HepG2 (cell line): ENCODE results near the gene PRAMEF12.

ENCODE experiments used
- FOXA3 ChIP-seq: IDR thresholded peaks from 2 replicates; pipeline ENCODE4 v1.6.1; 2016; ENCODE audit warnings: missing genetic modification reagents, missing compliant biosample characterization
- FOXJ3 ChIP-seq: sonication (generic); formaldehyde crosslinking; IDR thresholded peaks from 2 replicates; pipeline ENCODE4 v1.4.0; 2020; ENCODE audit warnings: missing genetic modification reagents, mild to moderate bottlenecking, borderline replicate concordance
- IKZF1 ChIP-seq: fragments of 450-650 bp; IDR thresholded peaks from 2 replicates; pipeline ENCODE4 v1.7.1; 2016
- NFE2L2 ChIP-seq: fragments of 150-350 bp; IDR thresholded peaks from 2 replicates; pipeline ENCODE4 v1.6.1; 2014; ENCODE audit warnings: low read length
- POLR2A ChIP-seq, 2 experiments: IDR thresholded peaks; 2 replicates each; pipeline ENCODE4 v1.6.1; 2011; ENCODE audit warnings: low read depth in 2 of 2, low read length in 2 of 2, mild to moderate bottlenecking in 1 of 2, moderate library complexity in 1 of 2; ENCODE audit not compliant: insufficient read depth in 1 of 2
- TCF12 ChIP-seq, 2 experiments: fragments of 450-650 bp in 1 of 2; sonication (generic) in 1 of 2; formaldehyde crosslinking in 1 of 2; IDR thresholded peaks; 2 replicates each; pipeline versions ENCODE4 v1.6.1 to v1.8.0; 2017 to 2022; ENCODE audit warnings: antibody characterized with exemption in 1 of 2, mild to moderate bottlenecking in 1 of 2, missing genetic modification reagents in 1 of 2, moderate library complexity in 1 of 2
- ZNF101 ChIP-seq: sonication (generic); formaldehyde crosslinking; IDR thresholded peaks from 2 replicates; pipeline ENCODE4 v1.4.0; 2020; ENCODE audit warnings: mild to moderate bottlenecking, low read depth, missing genetic modification reagents, borderline replicate concordance
- TF ChIP-seq, protein P1 (sequence below): sonication (generic); formaldehyde crosslinking; conservative IDR thresholded peaks from 2 replicates; pipeline ENCODE4 v1.4.0; 2020; ENCODE audit warnings: missing genetic modification reagents
- TF ChIP-seq, protein P2 (sequence below): sonication (generic); formaldehyde crosslinking; IDR thresholded peaks from 2 replicates; pipeline ENCODE4 v1.9.0; 2021; ENCODE audit warnings: missing genetic modification reagents, mild to moderate bottlenecking, borderline replicate concordance

DNA sequence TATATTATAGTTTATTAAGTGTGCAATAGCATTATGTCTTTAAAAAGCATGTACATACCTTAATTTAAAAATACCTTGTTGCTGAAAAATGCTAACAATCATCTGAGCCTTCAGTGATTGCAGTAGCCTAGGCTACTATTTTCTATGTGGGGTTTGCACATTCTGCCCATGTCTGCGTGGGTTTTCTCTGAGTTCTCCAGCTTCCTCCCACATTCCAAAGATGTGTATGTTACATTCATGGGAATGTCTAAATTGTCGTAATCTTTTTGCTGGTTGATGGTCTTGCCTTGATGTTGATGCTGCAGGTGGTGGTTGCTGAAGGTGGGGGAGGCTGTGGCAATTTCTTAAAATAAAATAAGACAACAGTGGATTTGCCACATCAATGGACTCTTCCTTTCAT is 45.1 kb upstream of the PRAMEF12 start:
- no peak for TF ChIP-seq TCF12 (IDR thresholded peaks at IDR 0.05)
- no peak for TF ChIP-seq TCF12 (CRISPR knock-in tag; IDR thresholded peaks at IDR 0.05)
- TF ChIP-seq, protein P1, sequence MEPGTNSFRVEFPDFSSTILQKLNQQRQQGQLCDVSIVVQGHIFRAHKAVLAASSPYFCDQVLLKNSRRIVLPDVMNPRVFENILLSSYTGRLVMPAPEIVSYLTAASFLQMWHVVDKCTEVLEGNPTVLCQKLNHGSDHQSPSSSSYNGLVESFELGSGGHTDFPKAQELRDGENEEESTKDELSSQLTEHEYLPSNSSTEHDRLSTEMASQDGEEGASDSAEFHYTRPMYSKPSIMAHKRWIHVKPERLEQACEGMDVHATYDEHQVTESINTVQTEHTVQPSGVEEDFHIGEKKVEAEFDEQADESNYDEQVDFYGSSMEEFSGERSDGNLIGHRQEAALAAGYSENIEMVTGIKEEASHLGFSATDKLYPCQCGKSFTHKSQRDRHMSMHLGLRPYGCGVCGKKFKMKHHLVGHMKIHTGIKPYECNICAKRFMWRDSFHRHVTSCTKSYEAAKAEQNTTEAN (CRISPR knock-in tag) = no peak
- no peak for TF ChIP-seq NFE2L2
- TF ChIP-seq IKZF1 = no peak
- no peak for TF ChIP-seq POLR2A (IDR thresholded peaks at IDR 0.05; ENCODE audit: insufficient read depth in 1 of 2, low read depth in 2 of 2, low read length in 2 of 2)
- TF ChIP-seq, protein P2, sequence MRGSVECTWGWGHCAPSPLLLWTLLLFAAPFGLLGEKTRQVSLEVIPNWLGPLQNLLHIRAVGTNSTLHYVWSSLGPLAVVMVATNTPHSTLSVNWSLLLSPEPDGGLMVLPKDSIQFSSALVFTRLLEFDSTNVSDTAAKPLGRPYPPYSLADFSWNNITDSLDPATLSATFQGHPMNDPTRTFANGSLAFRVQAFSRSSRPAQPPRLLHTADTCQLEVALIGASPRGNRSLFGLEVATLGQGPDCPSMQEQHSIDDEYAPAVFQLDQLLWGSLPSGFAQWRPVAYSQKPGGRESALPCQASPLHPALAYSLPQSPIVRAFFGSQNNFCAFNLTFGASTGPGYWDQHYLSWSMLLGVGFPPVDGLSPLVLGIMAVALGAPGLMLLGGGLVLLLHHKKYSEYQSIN (CRISPR knock-in tag) = no peak
- no peak for TF ChIP-seq ZNF101 (CRISPR knock-in tag)
- no peak for TF ChIP-seq FOXA3
- TF ChIP-seq FOXJ3 (CRISPR knock-in tag) = no peak
